H9 (cell line): ENCODE results near the gene SNTG2. TPM values are rescaled to one million over a fixed set of nuclear protein-coding genes. Genes with fewer than 3 reads are reported as not detected.
"Not testable (repeated sequence)": the region's sequence is repeated elsewhere in the genome, so short reads cannot be mapped to it uniquely, and the experiment has no call there.

Experiments
- DNase-seq: peaks from one replicate; pipeline ENCODE4 v3.0.0-alpha.2; 2017
- H2AFZ ChIP-seq: one replicate; pipeline ENCODE4 v1.6.1; 2013; ENCODE audit warnings: mild to moderate bottlenecking, low read length, control low read depth, moderate library complexity
- H2AK5ac ChIP-seq: 2 replicates; pipeline ENCODE4 v1.6.1; 2013; ENCODE audit warnings: low read length, control low read depth, mixed read lengths; ENCODE audit not compliant: insufficient read length
- H2BK120ac ChIP-seq: one replicate; pipeline ENCODE4 v1.6.1; 2013; ENCODE audit warnings: low read depth, mild to moderate bottlenecking, low read length, control low read depth, inconsistent platforms; ENCODE audit not compliant: poor library complexity, severe bottlenecking
- H2BK12ac ChIP-seq: 2 replicates; pipeline ENCODE4 v1.6.1; 2013; ENCODE audit warnings: low read length, control low read depth, mixed read lengths, low read depth; ENCODE audit not compliant: insufficient read length
- H2BK15ac ChIP-seq: 2 replicates; pipeline ENCODE4 v1.6.1; 2013; ENCODE audit warnings: low read depth, low read length, control low read depth
- H2BK20ac ChIP-seq: one replicate; pipeline ENCODE4 v1.6.1; 2013; ENCODE audit warnings: low read depth, mild to moderate bottlenecking, low read length, control low read depth, inconsistent platforms; ENCODE audit not compliant: poor library complexity, severe bottlenecking
- H2BK5ac ChIP-seq: 2 replicates; pipeline ENCODE4 v1.6.1; 2013; ENCODE audit warnings: low read length, control low read depth, mixed read lengths; ENCODE audit not compliant: insufficient read length
- H3K14ac ChIP-seq: 2 replicates; pipeline ENCODE4 v1.6.1; 2013; ENCODE audit warnings: low read length, control low read depth; ENCODE audit not compliant: insufficient read depth
- H3K18ac ChIP-seq: 2 replicates; pipeline ENCODE4 v1.6.1; 2013; ENCODE audit warnings: low read depth, mild to moderate bottlenecking, mixed read lengths, low read length, control low read depth; ENCODE audit not compliant: insufficient read length
- H3K23ac ChIP-seq: 2 replicates; pipeline ENCODE4 v1.6.1; 2013; ENCODE audit warnings: low read length, control low read depth, mixed read lengths, low read depth; ENCODE audit not compliant: insufficient read length
- H3K23me2 ChIP-seq: 2 replicates; pipeline ENCODE4 v1.6.1; 2013; ENCODE audit warnings: low read depth, mild to moderate bottlenecking, mixed read lengths, low read length, control low read depth; ENCODE audit not compliant: insufficient read length, poor library complexity, severe bottlenecking
- H3K27ac ChIP-seq: 2 replicates; pipeline ENCODE4 v1.5.1; 2013; ENCODE audit warnings: low read length, control low read depth, mixed read lengths, low read depth; ENCODE audit not compliant: insufficient read length
- H3K27me3 ChIP-seq: 2 replicates; pipeline ENCODE4 v1.6.1; 2013; ENCODE audit warnings: low read length, control low read depth, inconsistent platforms; ENCODE audit not compliant: insufficient read depth
- H3K4ac ChIP-seq: 2 replicates; pipeline ENCODE4 v1.6.1; 2013; ENCODE audit warnings: low read depth, mild to moderate bottlenecking, control low read depth, inconsistent platforms, low read length, moderate library complexity
- H3K4me1 ChIP-seq: 2 replicates; pipeline ENCODE4 v1.6.1; 2013; ENCODE audit warnings: low read length, control low read depth, inconsistent platforms; ENCODE audit not compliant: insufficient read depth
- H3K4me2 ChIP-seq: 2 replicates; pipeline ENCODE4 v1.6.1; 2013; ENCODE audit warnings: low read length, control low read depth, mixed read lengths; ENCODE audit not compliant: insufficient read length, insufficient read depth
- H3K56ac ChIP-seq: 2 replicates; pipeline ENCODE4 v1.6.1; 2013; ENCODE audit warnings: low read depth, mild to moderate bottlenecking, mixed read lengths, low read length, control low read depth; ENCODE audit not compliant: insufficient read length
- H3K79me1 ChIP-seq: 2 replicates; pipeline ENCODE4 v1.6.1; 2013; ENCODE audit warnings: low read depth, mild to moderate bottlenecking, moderate library complexity, low read length, control low read depth, inconsistent platforms; ENCODE audit not compliant: insufficient read depth, poor library complexity, severe bottlenecking
- H3K79me2 ChIP-seq: 2 replicates; pipeline ENCODE4 v1.6.1; 2013; ENCODE audit warnings: low read length, control low read depth, inconsistent platforms; ENCODE audit not compliant: insufficient read depth
- H3K9ac ChIP-seq: 2 replicates; pipeline ENCODE4 v1.6.1; 2013; ENCODE audit warnings: low read length, control low read depth, mixed read lengths; ENCODE audit not compliant: insufficient read length; ENCODE audit errors: extremely low read depth
- H3K9me3 ChIP-seq: one replicate; pipeline ENCODE4 v1.6.1; 2013; ENCODE audit warnings: low read depth, low read length, inconsistent platforms; ENCODE audit not compliant: control insufficient read depth
- H3T11ph ChIP-seq: one replicate; pipeline ENCODE4 v1.6.1; 2013; ENCODE audit warnings: mild to moderate bottlenecking, low read length, control low read depth, inconsistent platforms
- H4K20me1 ChIP-seq: one replicate; pipeline ENCODE4 v1.6.1; 2013; ENCODE audit not compliant: control insufficient read depth, insufficient read length, insufficient read depth
- H4K5ac ChIP-seq: 2 replicates; pipeline ENCODE4 v1.6.1; 2013; ENCODE audit warnings: low read depth, mild to moderate bottlenecking, mixed read lengths, low read length, control low read depth; ENCODE audit not compliant: insufficient read length
- H4K8ac ChIP-seq: replicated peaks from 2 replicates; pipeline ENCODE4 v1.6.1; 2013; ENCODE audit warnings: low read length, control low read depth, mixed read lengths, low read depth; ENCODE audit not compliant: insufficient read length
- H4K91ac ChIP-seq: 2 replicates; pipeline ENCODE4 v1.6.1; 2013; ENCODE audit warnings: low read depth, mild to moderate bottlenecking, moderate library complexity, mixed read lengths, low read length, control low read depth; ENCODE audit not compliant: insufficient read length
- H3K27ac Mint-ChIP-seq, 3 experiments: 2 replicates in 2 of 3; 3 replicates in 1 of 3; pipeline ENCODE4 v1.8.0; 2020 to 2021; ENCODE audit warnings: mixed read lengths in 3 of 3, mild to moderate bottlenecking in 1 of 3, moderate library complexity in 1 of 3
- H3K27me3 Mint-ChIP-seq: 2 replicates; pipeline ENCODE4 v1.8.0; 2021; ENCODE audit warnings: low read depth, mild to moderate bottlenecking, moderate library complexity, mixed read lengths
- H3K36me3 Mint-ChIP-seq, 3 experiments: 2 replicates in 2 of 3; 3 replicates in 1 of 3; pipeline ENCODE4 v1.8.0; 2020 to 2021; ENCODE audit warnings: low read depth in 3 of 3, mixed read lengths in 3 of 3; ENCODE audit not compliant: insufficient read depth in 1 of 3
- H3K4me1 Mint-ChIP-seq, 2 experiments: 2 replicates each; pipeline ENCODE4 v1.8.0; 2020; ENCODE audit warnings: mixed read lengths in 2 of 2
- H3K4me3 Mint-ChIP-seq, 2 experiments: 2 replicates in 1 of 2; 3 replicates in 1 of 2; pipeline ENCODE4 v1.8.0; 2020 to 2021; ENCODE audit warnings: mild to moderate bottlenecking in 2 of 2, mixed read lengths in 2 of 2, moderate library complexity in 1 of 2
- H3K9me3 Mint-ChIP-seq, 2 experiments: 2 replicates in 1 of 2; 3 replicates in 1 of 2; pipeline ENCODE4 v1.8.0; 2020; ENCODE audit warnings: mild to moderate bottlenecking in 2 of 2, mixed read lengths in 2 of 2, moderate library complexity in 1 of 2
- WGBS: extraction: QIAGEN DNeasy Blood & Tissue Kit; methylation state at CpG from one replicate; pipeline ENCODE4 v1.1.7; 2013; ENCODE audit warnings: missing lambda C conversion rate, low lambda C conversion rate, mixed read lengths; ENCODE audit not compliant: insufficient read length; ENCODE audit errors: extremely low coverage; 5-methylcytosine and 5-hydroxymethylcytosine counted together
- total RNA-seq: library from RNA; stranded (reverse); gene quantifications from 2 replicates; pipeline ENCODE4 v1.2.1, GENCODE V29; 2021

The SNTG2 gene
- total RNA-seq, 1 experiment from 2014 or later: 13.2 TPM

GRCh38 chr2:1390118-1390517 is 439.5 kb downstream of the SNTG2 start:
- H3K4me1 ChIP-seq, H3K23ac ChIP-seq, H3K9me3 Mint-ChIP-seq, H3K23me2 ChIP-seq, H3K27ac ChIP-seq, H4K91ac ChIP-seq, H3K36me3 Mint-ChIP-seq, H2BK20ac ChIP-seq, H2BK5ac ChIP-seq, H3K14ac ChIP-seq, H4K20me1 ChIP-seq, H3K27me3 ChIP-seq, H3K79me2 ChIP-seq, H4K5ac ChIP-seq, H2AK5ac ChIP-seq, H3K56ac ChIP-seq, H3K9ac ChIP-seq, H2AFZ ChIP-seq, H3K18ac ChIP-seq, H3K79me1 ChIP-seq, DNase-seq, H2BK15ac ChIP-seq, H3K4me3 Mint-ChIP-seq, H3K27ac Mint-ChIP-seq, H3K4ac ChIP-seq, H3K4me2 ChIP-seq, H3K9me3 ChIP-seq, H2BK120ac ChIP-seq, H4K8ac ChIP-seq, H3T11ph ChIP-seq, H2BK12ac ChIP-seq: not testable (repeated sequence)
- no CpG with 5 or more reads among the region's 6 CpGs for WGBS
- Mint-ChIP-seq H3K4me1 (peaks cover 19% of the 10 kb centered on the region in 2 experiments), H3K27me3 (peaks cover 73% of the 10 kb centered on the region)
